IMR-90 (cell line): Measurements from ENCODE around the gene PPP1R9B.

Experiments used
- CTCF ChIP-seq: conservative IDR thresholded peaks from 2 replicates; pipeline ENCODE4 v1.5.1; 2012; ENCODE audit warnings: mild to moderate bottlenecking, low read depth, low read length, improper control_type of control experiment
- FOS ChIP-seq: fragments of 150-350 bp; IDR thresholded peaks from 2 replicates; pipeline ENCODE4 v1.6.1; 2016; ENCODE audit warnings: low read depth, low read length
- MAFK ChIP-seq: IDR thresholded peaks from 2 replicates; pipeline ENCODE4 v1.6.1; 2012; ENCODE audit warnings: low read depth, low read length, improper control_type of control experiment
- MXI1 ChIP-seq: IDR thresholded peaks from 2 replicates; pipeline ENCODE4 v1.6.1; 2012; ENCODE audit warnings: low read depth, mild to moderate bottlenecking, low read length, moderate library complexity, borderline replicate concordance
- POLR2A ChIP-seq: IDR thresholded peaks from 2 replicates; pipeline ENCODE4 v1.6.1; 2012; ENCODE audit warnings: mild to moderate bottlenecking, low read depth, low read length
- SMC3 ChIP-seq: fragments of 150-350 bp; IDR thresholded peaks from 2 replicates; pipeline ENCODE4 v1.6.1; 2016; ENCODE audit warnings: low read depth, mild to moderate bottlenecking, antibody characterized with exemption, low read length, moderate library complexity
- USF2 ChIP-seq: fragments of 150-350 bp; IDR thresholded peaks from 2 replicates; pipeline ENCODE4 v1.6.1; 2017; ENCODE audit warnings: mild to moderate bottlenecking, antibody characterized with exemption, low read length, low read depth

DNA sequence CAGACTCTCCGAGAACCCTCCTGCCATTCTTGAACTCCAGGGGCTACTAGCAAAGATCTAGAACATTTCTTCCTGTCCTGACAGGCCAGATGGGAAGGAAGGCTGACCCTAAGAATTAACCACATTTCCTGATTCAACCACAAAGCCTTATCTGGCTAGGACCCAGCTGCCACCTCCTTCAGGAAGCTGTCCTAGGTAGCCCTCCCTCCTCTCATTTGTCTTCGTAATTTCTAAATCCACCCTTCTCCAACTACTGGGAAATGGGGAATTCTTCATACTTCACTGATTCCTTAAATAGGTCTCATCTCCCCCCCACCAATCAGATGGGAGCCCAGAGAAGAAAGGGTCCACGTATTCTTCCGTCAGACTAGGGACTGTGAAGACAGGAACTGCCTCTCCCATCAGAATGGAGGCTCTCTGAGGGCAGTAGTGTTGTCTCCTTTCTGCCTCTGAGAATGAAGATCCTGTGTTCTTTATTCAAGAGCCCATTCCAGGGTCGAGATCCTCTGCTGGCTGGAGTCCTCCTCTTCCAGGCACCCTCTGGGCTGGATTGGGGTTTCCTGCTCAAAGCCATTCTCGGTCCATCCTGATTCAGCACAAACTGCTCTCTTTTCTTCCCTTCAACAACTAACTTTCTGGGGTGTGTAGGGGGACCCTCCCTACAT, 22.6 kb downstream of the PPP1R9B start:
- TF ChIP-seq CTCF = no peak
- no peak for TF ChIP-seq POLR2A
- TF ChIP-seq SMC3 = no peak
- no peak for TF ChIP-seq MAFK
- TF ChIP-seq MXI1 = no peak
- no peak for TF ChIP-seq USF2
- no peak for TF ChIP-seq FOS
